Ammon's horn (tissue), 1 donor: ENCODE data around the gene SLC41A3.
"Not testable (repeated sequence)": the region's sequence is repeated elsewhere in the genome, so short reads cannot be mapped to it uniquely, and the experiment has no call there.

Experiments
- DNase-seq: peaks from one replicate; pipeline ENCODE4 v3.0.0-alpha.2; 2016; ENCODE audit warnings: low spot score

Gene SLC41A3

DNA sequence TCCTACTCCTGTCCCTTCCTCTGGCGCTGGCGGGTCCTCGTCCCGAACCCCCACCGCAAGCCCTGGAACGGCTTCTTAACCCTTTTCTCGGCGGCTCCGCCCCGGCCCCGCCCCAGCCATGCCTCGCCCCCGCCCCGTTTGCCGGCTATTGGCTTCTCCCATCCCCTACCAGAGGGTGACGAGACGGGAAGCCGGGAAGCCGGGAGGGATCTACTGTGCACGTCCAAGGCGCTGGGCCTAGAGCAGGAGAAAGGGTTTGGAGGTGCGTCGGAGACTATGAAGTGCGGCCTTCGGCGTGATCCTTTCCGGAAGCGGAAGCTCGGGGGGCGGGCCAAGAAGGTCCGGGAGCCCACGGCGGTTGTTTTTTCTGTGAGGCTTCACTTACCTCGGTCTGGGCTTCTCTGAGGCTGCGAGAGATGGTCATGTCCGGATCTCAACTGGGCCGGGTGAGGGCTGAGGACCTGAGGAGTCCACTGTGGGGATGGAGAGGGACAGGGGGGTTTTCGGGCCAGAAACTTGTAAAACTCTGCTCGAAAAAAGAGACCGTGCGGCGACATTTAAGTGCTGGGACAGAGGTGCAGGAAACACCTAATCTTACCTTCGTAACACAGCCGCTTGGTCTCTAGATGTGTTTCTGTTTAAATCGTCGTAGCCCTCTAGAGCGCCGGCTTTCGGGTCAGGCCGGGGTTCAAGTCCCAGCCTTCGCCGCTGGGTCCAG lies 93.5 kb downstream of the SLC41A3 start:
- DNase-seq, result peak; percentile 86

DNA sequence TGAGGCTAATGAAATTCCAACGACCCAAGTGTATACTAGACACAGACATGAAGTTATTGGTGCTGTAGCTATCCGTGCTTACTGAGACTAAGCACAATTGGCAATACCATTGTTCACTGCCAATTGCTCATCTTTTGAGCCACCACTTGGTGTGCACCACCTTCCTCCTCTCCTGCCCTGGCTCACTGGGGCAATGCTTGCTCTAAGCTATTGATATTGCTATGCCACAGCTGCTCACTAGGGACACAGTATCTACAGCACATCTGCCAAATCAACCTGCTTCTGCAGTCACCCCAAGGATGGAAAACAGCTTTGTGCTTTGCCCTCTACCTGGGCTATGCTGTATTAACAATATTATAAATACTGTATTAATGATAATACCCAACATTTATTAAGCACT lies 99.0 kb downstream of the SLC41A3 start:
- DNase-seq, result not testable (repeated sequence)

DNA sequence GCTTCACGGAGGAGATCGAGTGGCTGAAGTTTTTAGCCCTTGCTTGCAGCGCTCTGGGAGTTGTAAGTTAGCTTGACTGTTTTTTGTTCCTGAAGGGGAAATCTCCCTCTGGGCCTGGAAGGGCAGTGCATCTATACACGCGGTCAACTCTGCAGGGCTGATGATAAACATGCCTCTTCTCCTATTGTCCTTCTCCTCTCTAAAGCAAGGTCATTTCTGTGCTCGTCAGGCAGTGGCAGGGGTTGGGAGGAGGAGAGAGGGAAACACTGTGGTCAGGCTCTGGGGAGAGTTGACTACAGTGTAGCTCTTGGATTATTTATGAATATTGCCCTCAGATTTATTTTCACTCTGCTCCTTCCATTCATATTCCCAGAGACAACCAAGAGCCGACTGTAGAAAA lies 106.8 kb downstream of the SLC41A3 start:
- not testable (repeated sequence) for DNase-seq

DNA sequence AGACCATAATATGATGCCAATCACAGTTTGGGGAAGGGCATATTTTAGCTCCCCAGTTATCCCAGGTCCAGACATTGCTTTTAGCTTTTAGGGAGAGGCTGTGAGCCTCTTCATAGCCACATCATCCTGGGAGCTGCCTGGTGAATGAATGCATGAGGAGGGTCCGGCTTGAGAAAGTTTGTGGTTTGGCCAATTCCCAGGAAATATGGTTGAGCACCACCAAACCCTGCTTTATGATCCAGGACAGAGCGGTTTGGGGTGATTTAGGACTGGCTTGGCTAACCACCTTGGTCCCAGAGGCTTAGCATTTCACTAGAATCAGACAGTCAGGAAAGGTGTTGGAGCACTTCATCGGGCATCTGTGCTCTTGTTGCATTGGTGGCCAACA lies 107.9 kb downstream of the SLC41A3 start:
- DNase-seq, result not testable (repeated sequence)

DNA sequence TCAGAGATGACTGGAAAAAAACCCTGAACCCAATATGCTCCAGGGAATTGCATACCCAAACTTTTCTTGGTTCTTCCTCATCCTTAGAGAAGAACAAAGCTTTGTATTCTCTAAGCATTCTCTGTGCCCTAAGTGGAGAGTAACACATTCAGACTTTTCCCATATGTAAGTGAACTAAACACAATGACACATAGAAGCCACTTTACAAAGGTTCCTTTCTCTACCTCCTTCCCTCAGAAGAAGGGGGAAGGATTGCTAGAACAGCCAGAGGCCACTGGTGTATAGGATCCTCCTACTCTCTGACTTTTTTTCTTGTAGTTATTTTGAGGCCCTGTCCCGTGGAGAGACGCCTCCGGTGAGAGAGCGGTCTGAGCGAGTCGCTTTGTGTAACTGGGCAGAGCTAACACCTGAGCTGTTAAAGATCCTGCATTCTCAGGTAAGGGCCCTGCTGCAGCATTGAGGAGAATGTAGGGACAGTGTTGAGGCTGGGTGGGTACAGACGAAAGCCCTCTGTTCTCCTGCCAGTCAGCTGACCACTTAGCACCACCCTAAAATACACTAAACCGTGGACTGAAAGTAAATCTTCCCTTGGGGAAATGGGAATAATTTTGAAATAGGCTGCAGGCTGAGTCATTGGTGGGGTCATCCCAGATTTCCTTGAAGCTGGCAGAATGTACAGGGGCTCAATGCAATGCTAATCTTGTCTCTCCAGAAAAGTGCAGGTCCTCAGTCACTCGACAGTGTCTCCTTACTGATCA lies 108.5 kb downstream of the SLC41A3 start:
- not testable (repeated sequence) for DNase-seq

DNA sequence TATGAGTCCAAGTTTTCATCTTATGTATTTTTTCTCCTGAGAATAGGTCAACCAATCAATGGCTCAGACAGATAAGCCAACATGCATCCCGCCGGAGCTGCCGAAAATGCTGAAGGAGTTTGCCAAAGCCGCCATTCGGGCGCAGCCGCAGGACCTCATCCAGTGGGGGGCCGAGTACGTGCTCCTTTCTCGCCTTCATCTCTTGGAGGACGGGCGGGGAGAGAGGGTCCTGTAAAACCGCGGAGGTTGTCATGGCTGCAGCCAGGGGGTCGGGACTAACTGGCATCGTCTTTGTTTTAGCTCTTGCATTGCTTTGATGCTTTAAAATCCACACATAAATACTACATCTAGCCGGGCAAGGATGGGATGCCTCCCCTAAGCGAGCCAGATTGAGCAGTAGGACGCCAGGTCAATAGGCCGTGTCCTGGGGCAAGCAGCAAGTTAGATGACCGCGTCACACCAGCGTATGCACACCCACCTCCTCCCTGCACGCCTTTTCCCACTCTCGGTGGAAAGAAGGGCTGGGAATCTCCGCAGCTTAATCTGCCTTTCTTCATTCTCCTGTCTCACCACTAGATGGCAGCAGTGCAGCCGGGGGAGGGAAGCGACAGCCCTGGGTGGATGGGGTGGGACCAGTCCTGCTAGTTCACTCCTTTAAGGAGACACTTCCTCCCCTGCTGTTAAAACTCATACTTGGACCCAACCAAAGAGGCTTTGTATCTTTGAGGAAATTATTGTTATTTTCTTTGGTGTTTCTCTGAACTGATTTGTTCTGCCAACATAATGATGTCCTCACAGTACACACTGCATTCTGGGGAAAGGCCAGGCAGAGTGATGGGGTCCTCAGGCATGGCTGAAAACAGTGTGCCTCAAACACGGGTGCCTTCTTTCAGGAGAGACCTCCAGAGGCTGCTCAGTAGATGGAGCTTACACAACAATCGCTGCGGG lies 111.7 kb downstream of the SLC41A3 start:
- DNase-seq, result peak; percentile 63

DNA sequence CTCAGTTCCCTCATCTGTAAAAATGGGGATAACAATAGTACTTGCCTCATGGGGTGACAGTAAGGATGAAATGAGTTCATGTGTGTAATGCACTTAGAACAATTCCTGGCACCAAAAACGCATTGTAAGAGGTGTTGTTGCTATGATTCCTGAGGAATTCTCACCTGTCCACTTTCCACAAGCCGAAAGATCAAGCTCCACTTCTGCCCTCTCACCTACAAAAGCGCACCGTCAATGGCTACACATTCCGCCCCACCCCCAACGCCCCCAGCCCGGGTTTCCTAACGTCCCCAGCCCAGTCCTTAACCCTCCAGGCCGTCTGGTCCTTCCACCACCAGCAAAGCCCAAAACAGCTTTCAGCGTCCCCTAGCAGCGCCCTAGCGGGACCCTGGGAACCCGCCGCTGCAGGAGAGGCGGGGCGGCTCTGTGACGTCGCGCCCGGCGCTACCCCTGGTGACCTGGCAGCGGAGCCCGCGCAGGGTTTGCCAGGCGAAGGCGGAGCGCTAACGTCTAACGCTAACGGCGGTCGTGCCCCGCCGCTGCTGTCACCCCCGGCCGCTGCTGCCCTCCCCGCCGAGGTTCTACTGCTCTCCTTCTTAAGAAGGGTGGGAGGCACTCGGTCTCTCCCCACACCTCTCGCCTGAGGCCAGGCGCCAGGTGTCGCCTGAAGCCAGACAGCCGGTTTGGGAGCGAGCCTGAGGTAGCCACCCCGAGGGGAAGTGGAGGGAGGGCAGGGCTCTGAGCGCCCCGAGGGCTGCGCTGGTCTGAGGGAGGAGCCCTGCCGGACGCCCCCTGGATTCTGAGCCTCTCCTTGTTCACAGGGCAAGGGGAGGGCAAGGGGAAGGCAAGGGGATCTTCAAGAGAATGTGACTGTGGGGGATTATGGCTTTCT lies 115.0 kb downstream of the SLC41A3 start, which contains the start of gene ROPN1B:
Gene ROPN1B (plus strand): TSS at position 478 of the 892 bp plus-strand sequence. CDS start 2,877 bp downstream, outside the sequence.
- not testable (repeated sequence) for DNase-seq

DNA sequence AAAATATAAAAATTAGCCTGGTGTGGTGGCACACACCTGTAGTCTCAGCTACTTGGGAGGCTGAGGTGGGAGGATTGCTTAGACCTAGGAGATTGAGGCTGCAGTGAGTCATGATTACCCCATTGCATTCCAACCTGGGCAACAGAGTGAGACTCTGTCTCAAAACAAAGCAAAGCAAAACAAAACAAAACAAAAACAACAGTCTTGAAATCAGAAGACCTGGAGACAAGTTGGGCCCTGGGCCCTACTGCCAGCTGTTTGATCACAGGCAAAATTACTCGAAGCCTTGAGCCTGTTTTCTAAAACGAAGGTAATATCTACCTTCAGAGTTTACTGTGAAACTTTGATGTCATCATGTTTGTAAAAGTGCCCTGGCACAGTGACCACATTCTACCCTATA lies 115.8 kb downstream of the SLC41A3 start:
- not testable (repeated sequence) for DNase-seq

DNA sequence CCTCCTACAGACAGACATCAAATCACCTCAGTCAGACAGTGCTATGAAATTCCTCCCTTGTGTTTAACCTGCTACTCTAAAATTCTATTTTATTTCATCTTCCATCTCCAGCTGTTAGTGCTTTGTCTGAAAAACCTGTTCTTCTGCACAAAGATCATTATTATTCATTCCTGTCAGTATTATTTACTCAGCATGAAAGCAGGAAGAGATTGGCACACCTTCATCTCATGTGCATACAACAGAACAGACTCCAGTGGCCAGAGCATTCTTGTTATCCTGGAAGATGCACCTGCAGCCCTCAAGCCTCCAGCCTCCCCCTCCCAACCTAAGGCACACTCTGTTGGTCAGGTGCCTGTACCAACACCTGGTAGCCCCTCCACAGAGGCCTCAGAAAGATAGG lies 116.8 kb downstream of the SLC41A3 start:
- DNase-seq, result no peak

DNA sequence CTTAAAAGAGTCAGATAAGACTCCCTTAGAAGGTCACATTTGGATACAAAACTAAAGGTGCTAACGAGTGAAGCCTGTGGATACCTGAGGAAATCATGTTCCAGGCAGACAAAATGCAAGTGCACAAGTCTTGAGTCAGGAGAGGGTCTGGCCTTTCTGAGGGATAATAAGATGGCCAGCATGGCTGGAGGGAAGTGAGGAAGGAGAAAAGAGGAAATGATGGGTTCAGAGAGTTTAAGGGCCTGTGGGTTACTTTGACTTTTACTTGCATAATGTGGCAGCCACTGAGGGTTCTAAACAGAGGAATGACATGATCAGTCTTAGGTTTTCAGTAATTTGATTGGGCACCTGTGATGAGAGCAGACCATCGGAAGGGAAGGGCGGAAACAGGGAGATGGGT lies 118.4 kb downstream of the SLC41A3 start:
- no peak for DNase-seq

DNA sequence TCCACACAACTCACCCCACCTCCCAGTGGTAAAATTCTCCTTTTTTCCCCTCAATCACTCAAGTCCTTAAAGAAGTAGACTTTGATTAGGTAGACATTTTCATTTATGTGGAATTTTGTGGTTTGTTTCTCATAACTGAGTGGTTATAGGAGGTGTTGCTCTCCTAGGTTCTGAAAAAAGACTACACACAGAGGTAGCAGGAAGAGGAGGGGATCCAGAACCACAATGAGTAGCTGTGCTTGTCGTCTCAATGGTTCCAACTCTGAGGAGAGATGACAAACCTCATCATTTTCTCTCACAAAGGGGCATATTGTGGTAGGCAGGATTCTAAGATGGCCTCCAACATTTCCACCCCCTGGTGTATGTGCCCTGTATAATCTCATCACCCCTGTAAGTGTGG lies 120.1 kb downstream of the SLC41A3 start:
- DNase-seq, result not testable (repeated sequence)

DNA sequence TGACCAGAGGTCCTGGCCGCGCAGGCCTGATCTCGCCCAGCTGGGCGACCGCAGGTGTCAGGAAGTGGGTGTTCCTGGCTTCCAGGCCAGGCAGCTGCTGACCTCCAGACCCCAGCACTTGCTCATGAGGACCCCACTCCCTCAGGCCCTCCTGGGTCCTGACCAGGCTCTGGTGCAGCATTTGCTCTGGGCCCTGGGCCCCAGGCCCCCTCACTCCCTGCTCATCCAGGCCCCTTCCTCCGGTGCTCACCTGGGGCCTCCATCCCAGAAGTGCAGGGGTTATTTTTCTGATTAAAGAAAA lies 122.7 kb downstream of the SLC41A3 start:
- no peak for DNase-seq

DNA sequence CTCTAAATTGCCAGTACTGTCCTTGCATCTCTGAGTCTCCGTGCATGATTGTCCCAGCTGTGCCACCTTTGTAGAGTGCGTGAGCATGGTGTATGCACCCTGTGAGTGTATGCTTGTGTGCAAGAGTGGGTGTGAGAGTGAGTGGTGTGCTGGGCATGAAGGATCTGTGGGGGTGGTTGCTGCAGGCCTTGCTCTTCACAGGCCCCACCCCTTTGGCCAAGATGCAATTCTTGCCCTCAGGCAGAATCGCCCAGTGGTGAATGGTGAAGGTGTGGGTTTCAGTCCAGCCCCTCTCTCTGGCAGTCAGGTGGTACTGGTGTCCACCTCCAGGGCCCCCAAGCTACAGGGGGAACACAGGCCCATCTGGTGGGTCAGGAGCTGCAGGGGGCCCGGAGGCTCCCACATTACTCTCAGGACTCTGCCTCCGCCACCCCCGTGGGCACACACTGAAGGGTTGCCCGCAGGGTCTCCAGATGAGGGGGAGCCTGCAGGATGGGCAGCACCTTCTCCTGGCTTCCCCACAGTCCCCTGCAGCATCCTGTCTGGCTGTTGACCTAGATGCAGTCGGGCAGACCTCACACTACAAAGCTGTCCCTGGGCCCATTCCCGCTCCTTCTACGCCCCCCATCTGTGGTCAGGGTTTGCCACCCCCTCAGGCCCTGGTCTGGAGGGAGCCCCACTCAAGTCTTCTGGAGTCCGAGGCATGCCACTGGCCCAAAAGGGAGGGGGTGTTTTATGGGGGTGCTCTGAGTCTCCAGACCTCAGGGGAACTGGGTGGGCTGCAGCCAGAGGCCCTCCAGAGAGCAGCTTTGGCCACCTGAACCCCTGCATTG lies 123.3 kb downstream of the SLC41A3 start:
- no peak for DNase-seq

DNA sequence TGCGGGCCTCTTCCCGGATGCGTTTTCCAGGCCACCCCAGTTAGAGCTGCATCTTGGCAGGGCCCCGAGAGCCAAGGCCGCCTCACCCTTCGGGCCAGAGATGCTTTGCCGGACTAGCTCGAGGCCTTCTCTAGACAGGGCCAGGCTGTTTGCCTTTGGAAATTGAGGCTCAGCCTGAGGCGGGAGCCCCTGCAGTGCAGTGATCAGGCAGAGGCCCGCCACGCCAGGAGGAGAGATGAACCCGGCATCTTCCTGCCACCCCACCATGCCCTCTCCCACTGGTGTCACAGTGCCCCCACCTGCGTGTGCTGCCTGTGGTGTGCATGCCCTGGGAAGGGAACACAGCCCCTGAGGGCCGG lies 123.9 kb downstream of the SLC41A3 start:
- DNase-seq, result no peak

DNA sequence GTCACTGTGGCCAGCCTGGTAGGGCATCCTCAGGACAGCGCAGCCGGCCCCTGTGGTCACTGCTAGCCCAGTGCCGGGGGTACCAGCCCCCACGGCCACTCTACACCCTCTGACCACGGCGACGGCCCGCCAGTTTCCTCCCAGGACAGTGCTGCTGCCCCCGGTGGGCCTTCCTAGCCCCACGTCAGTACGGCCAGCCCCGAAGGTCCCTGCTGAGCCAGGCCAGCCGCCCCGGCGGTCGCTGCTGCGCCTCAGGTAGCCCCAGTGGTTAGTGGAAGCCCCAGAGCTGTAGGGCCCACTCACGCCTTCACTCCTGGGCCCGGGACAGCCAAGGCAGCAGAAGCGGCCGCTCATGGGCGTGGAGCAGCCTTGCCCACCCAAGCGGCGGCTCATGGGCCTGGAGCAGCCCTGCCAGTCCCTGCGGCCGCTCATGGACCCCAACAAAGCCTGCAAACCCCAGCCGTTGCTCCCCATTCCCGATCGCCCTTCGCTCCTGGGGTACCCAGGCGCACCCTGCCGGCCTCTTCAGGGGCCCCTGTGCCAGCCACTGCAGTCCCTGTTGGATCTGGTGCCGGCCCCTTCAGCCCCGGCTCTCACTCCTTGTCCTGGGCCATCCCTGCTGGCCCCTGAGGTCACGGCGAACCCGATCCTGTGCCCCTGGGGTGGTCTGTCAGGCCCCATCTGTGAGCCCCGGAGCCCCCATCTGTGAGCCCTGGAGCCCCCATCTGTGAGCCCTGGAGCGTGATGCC lies 124.4 kb downstream of the SLC41A3 start:
- DNase-seq, result no peak

DNA sequence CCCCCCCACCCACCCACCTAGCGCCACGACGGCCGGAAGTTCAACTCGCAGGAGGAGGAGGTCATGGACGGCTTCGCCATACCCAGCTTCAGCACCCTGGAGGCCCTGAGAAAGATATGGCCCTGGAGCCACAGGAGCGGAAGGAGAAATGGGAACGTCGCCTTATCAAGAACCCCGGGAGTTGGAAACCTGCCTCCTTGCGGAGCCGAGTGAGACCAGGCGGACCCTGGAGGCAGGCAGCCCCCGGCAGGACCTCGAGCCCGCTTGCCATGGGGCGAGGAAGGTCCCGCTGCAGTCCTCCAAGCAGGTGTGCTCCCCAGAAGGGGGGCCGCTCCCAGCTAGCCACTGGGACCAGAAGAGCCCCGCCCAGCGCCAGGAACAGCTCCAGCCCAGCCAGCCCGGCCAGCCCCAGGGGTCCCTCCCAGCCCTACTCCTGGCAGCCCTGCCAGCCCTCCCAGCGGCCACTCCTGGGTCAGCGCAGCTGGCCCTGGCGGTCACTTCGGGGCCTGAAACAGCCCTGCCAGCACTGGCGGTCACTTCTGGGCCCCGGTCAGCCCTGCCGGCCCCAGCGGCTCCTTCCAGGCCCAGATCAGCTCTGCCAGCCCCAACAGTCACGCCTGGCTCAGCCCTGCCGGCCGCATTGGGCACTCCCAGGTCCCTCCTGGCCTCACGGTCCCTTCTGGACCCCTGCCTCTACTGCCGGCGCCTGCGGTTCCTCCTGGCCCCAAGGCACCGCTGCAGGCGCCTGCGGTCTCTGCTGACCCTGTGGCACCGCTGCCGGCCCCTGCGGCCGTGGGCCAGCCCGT lies 125.2 kb downstream of the SLC41A3 start:
- no peak for DNase-seq

DNA sequence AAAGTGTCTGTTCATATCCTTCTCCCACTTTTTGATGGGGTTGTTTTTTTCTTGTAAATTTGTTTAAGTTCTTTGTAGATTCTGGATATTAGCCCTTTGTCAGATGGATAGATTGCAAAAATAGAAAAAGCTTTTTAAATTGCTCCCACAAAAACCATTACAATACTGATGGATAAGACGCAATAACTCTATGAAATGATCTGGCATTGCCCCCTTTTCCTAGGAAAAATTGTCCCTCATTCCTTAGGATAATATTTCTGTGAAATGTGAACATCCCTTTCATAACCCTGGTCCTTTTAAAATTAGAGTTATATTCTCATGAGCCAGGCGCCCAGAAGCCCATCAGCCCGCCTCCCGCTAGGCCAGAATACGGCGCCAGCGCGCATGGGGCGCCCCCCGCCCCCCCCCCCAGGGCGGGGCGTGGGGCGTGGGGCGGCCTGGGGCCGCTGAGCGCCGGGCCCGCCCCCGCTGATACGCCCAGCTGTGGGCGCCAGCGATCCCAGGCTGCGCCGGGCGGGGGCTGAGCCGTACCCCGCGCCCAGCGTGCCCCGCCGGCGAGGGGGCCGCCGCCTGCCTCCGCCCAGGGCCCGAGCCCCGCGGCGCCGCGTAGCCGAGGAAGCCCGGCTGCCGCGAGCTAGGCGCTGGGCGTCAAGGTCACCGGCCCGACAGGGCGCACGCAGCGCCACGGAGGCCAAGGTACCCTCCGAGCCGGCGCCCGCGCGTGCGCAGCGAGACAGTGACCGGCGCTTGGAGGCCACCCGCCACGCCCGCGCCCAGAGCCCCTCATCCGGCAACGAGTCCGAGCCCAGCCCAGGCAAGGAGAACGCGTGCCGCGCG lies 126.0 kb downstream of the SLC41A3 start:
- DNase-seq, result no peak

DNA sequence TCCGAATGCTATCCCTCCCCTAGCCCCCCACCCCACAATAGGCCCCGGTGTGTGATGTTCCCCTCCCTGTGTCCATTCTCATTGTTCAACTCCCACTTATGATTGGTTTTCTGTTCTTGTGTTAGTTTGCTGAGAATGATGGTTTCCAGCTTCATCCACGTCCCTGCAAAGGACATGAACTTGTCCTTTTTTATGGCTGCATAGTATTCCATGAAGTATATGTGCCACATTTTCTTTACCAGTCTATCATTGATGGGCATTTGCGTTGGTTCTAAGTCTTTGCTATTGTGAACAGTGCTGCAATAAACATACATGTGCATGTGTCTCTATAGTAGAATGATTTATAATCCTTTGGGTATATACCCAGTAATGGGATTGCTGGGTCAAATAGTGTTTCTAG lies 126.9 kb downstream of the SLC41A3 start:
- not testable (repeated sequence) for DNase-seq
